Sigmoid colon (tissue), 7 donors: ENCODE measurements around the gene ZBTB7C. TPM values are rescaled to one million over a fixed set of nuclear protein-coding genes. Genes with fewer than 3 reads are reported as not detected.

ENCODE experiments used
- DNase-seq: peaks from one replicate; pipeline ENCODE4 v3.0.0-alpha.2; 2019
- H3K27ac ChIP-seq, 4 donors: fragments of 200-600 bp; sonication (generic); one replicate each; pipeline ENCODE4 v1.5.1; 2016 to 2019; ENCODE audit warnings: mild to moderate bottlenecking in 1 of 4
- H3K27me3 ChIP-seq, 3 donors: fragments of 200-600 bp; sonication (generic); one replicate each; pipeline ENCODE4 v1.5.1; 2019; ENCODE audit warnings: mild to moderate bottlenecking in 1 of 3
- H3K36me3 ChIP-seq, 4 donors: fragments of 200-600 bp; sonication (generic); one replicate each; pipeline ENCODE4 v1.5.1; 2016 to 2019
- H3K4me1 ChIP-seq, 4 donors: fragments of 200-600 bp; sonication (generic); one replicate each; pipeline ENCODE4 v1.5.1; 2017 to 2019
- H3K4me3 ChIP-seq, 4 donors: fragments of 200-600 bp; sonication (generic); one replicate each; pipeline ENCODE4 v1.5.1; 2017 to 2019; ENCODE audit warnings: mild to moderate bottlenecking in 2 of 4, moderate library complexity in 1 of 4
- H3K9me3 ChIP-seq, 4 donors: fragments of 200-600 bp in 3 of 4; sonication (generic) in 3 of 4; one replicate each; pipeline versions ENCODE4 v1.5.1 to v1.6.1; 2013 to 2019
- EP300 ChIP-seq, 4 donors: sonication (generic); formaldehyde crosslinking; IDR thresholded peaks; one replicate each; pipeline ENCODE4 v1.6.1; 2017; ENCODE audit warnings: antibody characterized with exemption in 4 of 4
- POLR2A ChIP-seq, 2 donors: fragments of 450-650 bp; IDR thresholded peaks; one replicate each; pipeline ENCODE4 v1.6.1; 2016; ENCODE audit warnings: antibody characterized with exemption in 2 of 2, mild to moderate bottlenecking in 2 of 2, moderate library complexity in 2 of 2
- POLR2AphosphoS5 ChIP-seq, 4 donors: sonication (generic); formaldehyde crosslinking; IDR thresholded peaks; one replicate each; pipeline ENCODE4 v1.6.1; 2017; ENCODE audit warnings: antibody characterized with exemption in 4 of 4
- WGBS, 2 donors: extraction: QIAGEN DNeasy Blood & Tissue Kit; methylation state at CpG; one replicate each; pipeline ENCODE4 v1.1.7; 2013; 5-methylcytosine and 5-hydroxymethylcytosine counted together
- intact Hi-C: fragments of 100-400 bp; cut with DNase I; formaldehyde crosslinking; loops from one replicate; pipeline ENCODE4 v1.15.1; 2023
- polyA plus RNA-seq, 3 donors: library from polyadenylated mRNA; stranded (reverse); fragments of 200-250 nt; gene quantifications; one replicate each; pipeline ENCODE4 v1.2.3, GENCODE V29; 2013
- total RNA-seq, 4 donors: library from RNA; depleted of rRNA; stranded (reverse); fragments of >200 nt; gene quantifications; one replicate each; pipeline ENCODE4 v1.1.0, GENCODE V29; 2016
- TF ChIP-seq, protein P1 (sequence below), 4 experiments: fragments of 450-650 bp in 3 of 4; fragments of 200-600 bp in 1 of 4; IDR thresholded peaks; one replicate each; pipeline ENCODE4 v1.5.1; 2016 to 2019; ENCODE audit warnings: antibody characterized with exemption in 4 of 4, mild to moderate bottlenecking in 3 of 4, moderate library complexity in 2 of 4
- donor health status: healthy with polysubstance abuse.
- donor health status: Bipolar disorder and iron deficiency.
- donor health status: healthy.

Gene ZBTB7C
- total and polyA plus RNA-seq, 7 donors, result 0.41 to 18.6 (median 1.7) TPM

DNA sequence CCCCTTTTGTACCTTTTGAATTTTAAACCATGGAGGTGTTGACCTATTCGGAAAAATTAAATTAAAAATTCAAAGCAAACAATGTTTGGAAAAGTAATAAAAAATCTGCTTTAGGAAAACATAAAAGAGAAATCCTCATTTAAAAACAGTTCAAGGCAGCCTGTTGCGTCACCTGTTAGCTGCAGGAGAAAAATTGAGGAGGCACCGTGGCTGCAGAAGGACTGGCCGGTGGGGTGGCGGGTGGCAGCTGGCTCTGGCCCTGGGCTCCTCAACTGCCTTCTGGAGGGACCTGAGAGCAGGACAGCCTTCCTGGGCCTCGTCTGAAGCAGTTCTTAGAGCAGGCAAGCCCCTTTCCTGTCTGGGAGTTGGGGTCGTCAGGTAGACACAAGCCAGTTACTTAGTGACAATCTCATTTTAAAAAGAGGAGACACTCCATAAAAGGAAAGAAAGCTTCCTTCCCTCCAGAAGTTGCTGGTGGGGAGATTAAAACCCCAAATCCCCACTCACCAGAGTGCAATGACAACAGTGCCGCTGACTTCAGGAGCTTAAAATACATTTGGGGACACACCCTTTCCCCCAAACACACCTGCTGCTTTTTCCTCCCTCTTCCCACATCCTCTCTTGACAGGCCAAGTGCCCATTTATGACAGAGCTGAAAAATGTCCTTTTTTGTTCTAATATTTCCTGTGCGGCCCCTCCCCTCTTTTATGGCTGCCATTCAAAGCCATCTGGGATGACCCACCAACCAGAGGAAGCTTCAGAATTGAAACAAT, 9.7 kb downstream of the ZBTB7C start:
- Histone ChIP-seq H3K27me3 (peaks cover 0 to 4% (median 0%) of the 10 kb centered on the region in 3 donors), H3K9me3 (no peaks in the 10 kb centered on the region), H3K27ac (no peak overlapping the region), H3K4me1 (no peaks in the 10 kb centered on the region), H3K36me3 (no peaks in the 10 kb centered on the region), H3K4me3 (no peak overlapping the region)
- TF ChIP-seq POLR2A (IDR thresholded peaks at IDR 0.05) (no peak), EP300 (IDR thresholded peaks at IDR 0.05) (no peak), POLR2AphosphoS5 (IDR thresholded peaks at IDR 0.05) (no peak)
- TF ChIP-seq, protein P1, sequence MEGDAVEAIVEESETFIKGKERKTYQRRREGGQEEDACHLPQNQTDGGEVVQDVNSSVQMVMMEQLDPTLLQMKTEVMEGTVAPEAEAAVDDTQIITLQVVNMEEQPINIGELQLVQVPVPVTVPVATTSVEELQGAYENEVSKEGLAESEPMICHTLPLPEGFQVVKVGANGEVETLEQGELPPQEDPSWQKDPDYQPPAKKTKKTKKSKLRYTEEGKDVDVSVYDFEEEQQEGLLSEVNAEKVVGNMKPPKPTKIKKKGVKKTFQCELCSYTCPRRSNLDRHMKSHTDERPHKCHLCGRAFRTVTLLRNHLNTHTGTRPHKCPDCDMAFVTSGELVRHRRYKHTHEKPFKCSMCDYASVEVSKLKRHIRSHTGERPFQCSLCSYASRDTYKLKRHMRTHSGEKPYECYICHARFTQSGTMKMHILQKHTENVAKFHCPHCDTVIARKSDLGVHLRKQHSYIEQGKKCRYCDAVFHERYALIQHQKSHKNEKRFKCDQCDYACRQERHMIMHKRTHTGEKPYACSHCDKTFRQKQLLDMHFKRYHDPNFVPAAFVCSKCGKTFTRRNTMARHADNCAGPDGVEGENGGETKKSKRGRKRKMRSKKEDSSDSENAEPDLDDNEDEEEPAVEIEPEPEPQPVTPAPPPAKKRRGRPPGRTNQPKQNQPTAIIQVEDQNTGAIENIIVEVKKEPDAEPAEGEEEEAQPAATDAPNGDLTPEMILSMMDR (IDR thresholded peaks at IDR 0.05), result no peak
- DNase-seq, result no peak
- intact Hi-C loops, result no loop called here
- WGBS, 2 donors, result 72 to 74% methylated on average over 9 of the region's 9 CpGs

DNA sequence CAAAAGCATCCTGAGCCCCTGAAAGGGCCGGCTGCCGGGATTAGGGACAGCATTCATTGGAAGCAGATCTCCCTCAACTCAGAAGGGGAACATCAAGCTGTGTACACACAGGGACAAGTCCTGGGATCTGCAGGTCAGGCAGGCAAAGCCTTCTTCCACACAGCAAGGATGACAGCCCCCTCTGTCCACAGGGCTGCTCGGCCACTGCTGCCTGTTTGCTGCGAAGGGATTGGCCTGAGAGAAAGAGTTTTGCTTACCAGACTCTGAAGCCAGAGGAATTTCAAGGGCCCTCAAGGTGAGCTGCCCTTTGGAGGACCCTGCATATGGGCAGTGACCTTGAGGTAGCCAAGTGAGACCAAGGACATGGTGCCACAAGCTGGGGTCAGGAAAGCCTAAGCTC, 11.1 kb downstream of the ZBTB7C start:
- Histone ChIP-seq H3K27ac (no peak overlapping the region), H3K27me3 (peaks cover 0 to 12% (median 11%) of the 10 kb centered on the region in 3 donors), H3K9me3 (no peaks in the 10 kb centered on the region), H3K4me3 (no peak overlapping the region), H3K36me3 (no peaks in the 10 kb centered on the region), H3K4me1 (no peaks in the 10 kb centered on the region)
- 79 to 93% methylated on average over 4 of the region's 4 CpGs for WGBS, 2 donors
- no peak for DNase-seq
- no peak for TF ChIP-seq EP300 (IDR thresholded peaks at IDR 0.05)
- intact Hi-C loops, result no loop called here

DNA sequence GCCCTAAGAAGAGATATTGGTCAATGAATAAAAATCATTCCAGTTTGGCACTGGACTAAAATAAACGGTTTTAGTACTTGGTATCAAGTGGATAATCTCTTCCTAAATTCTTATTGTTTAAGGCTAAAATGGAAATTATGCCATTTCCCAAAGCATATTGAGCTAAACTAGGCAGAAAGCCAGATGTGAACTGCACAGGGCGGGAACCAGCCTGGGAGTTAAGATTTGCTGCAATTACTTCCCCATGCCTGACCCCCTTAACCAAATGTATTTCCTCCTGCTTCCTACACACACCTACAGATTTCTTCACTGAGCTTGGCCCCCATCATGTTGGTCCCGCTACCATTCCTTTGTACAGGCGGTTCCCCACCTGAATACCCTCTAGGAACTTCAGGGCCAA, 12.2 kb downstream of the ZBTB7C start:
- H3K27me3 ChIP-seq, result peaks cover 0 to 12% (median 11%) of the 10 kb centered on the region in 3 donors
- H3K27ac ChIP-seq, result no peak overlapping the region
- peaks cover 0 to under 1% (median 0%) of the 10 kb centered on the region in 4 donors for H3K4me1 ChIP-seq
- 49 to 57% methylated on average over 4 of the region's 4 CpGs for WGBS, 2 donors
- DNase-seq, result no peak
- no peaks in the 10 kb centered on the region for H3K9me3 ChIP-seq
- H3K4me3 ChIP-seq, result no peak overlapping the region
- intact Hi-C loops, result no loop called here
- H3K36me3 ChIP-seq, result no peaks in the 10 kb centered on the region
- TF ChIP-seq, protein P1 (IDR thresholded peaks at IDR 0.05), result no peak
- TF ChIP-seq POLR2AphosphoS5 (IDR thresholded peaks at IDR 0.05) (no peak), EP300 (IDR thresholded peaks at IDR 0.05) (no peak), POLR2A (IDR thresholded peaks at IDR 0.05) (no peak)

DNA sequence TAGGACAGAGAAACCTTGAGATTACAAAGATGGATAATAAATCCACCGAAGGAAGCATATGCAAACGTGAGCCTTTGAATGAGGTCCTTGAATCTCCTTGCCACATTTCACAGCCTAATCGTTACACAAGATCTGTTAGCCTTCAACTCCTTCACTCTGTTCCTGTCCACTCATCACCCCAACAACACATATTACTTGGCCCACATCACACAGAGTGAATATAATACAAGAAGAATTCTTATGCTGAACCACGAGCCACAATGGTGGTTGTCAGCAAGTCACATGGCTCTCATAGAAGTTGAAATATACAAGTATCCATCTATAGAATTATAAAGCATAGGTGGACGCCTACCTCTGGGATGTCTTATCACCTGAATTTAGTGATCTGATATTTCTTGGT, 12.6 kb downstream of the ZBTB7C start:
- Histone ChIP-seq H3K27me3 (peaks cover 0 to 14% (median 11%) of the 10 kb centered on the region in 3 donors), H3K4me1 (peaks cover 0 to 5% (median 0%) of the 10 kb centered on the region in 4 donors), H3K36me3 (no peaks in the 10 kb centered on the region), H3K27ac (no peak overlapping the region), H3K4me3 (no peak overlapping the region), H3K9me3 (no peaks in the 10 kb centered on the region)
- WGBS, 2 donors, result 66 to 77% methylated on average over 5 of the region's 5 CpGs
- DNase-seq, result no peak
- intact Hi-C loops, result no loop called here
- TF ChIP-seq EP300 (IDR thresholded peaks at IDR 0.05) (no peak), POLR2A (IDR thresholded peaks at IDR 0.05) (no peak), POLR2AphosphoS5 (IDR thresholded peaks at IDR 0.05) (no peak)
- TF ChIP-seq, protein P1 (IDR thresholded peaks at IDR 0.05), result no peak

DNA sequence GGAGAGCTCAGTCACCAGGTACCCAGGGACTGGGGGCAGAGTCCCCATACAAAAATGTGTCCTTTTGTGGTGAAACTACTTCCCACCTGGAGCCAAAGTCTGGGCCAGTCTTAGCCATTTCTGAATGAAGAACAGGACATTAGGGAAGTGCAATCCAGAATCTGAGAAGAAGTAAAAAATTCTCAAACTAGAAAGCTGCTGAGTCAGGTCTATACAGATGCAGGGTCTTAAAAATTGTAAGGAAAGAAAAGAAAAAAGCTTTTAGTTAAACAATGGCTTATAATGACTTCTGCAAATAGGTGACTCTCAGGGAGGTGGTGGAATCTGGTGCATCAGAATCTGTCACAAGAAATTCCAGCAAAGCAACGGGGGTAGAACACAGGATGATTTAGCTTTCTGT, 13.5 kb downstream of the ZBTB7C start:
- Histone ChIP-seq H3K27ac (no peak overlapping the region), H3K9me3 (no peaks in the 10 kb centered on the region), H3K4me1 (peaks cover 0 to 6% (median 0%) of the 10 kb centered on the region in 4 donors), H3K27me3 (peaks cover 0 to 18% (median 11%) of the 10 kb centered on the region in 3 donors), H3K36me3 (no peaks in the 10 kb centered on the region), H3K4me3 (no peak overlapping the region)
- intact Hi-C loops, result no loop called here
- DNase-seq, result no peak
- TF ChIP-seq EP300 (IDR thresholded peaks at IDR 0.05) (no peak), POLR2A (IDR thresholded peaks at IDR 0.05) (no peak), POLR2AphosphoS5 (IDR thresholded peaks at IDR 0.05) (no peak)
- TF ChIP-seq, protein P1 (IDR thresholded peaks at IDR 0.05), result no peak
- 67 to 74% methylated on average over 1 of the region's 1 CpG for WGBS, 2 donors
